SK-N-SH (cell line): ENCODE measurements around the gene SUSD3.

Source experiments
- RCOR1 ChIP-seq: fragments of 150-350 bp; IDR thresholded peaks from 2 replicates; pipeline ENCODE4 v1.6.1; 2017; ENCODE audit warnings: antibody characterized with exemption, low read length
- TF ChIP-seq, protein P1 (sequence below): fragments of 200-600 bp; sonication (generic); IDR thresholded peaks from 2 replicates; pipeline ENCODE4 v1.6.1; 2017; ENCODE audit warnings: antibody characterized with exemption, mild to moderate bottlenecking, moderate library complexity
- TF ChIP-seq, protein P2 (sequence below): IDR thresholded peaks from 2 replicates; pipeline ENCODE4; 2012

DNA sequence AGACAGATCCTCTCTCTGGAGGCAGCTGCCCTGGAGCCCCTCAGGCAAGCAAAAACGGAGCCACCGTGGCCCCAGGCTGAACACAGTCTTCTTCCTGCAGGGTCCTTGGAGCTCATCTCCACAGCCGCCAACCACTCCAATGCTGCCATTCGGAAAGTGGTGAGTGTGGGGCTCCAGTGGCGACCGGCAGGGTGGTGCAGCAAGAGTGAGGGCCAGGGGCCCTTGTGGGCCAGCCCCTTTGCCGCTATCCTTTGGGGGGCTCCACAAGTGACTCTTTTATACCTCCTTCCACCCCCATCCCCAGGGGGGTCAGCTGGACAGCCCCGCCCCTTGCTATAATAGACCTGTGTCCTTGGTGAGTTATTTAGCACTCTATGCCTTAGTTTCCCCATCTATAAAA, 47.4 kb upstream of the SUSD3 start:
- no peak for TF ChIP-seq RCOR1
- TF ChIP-seq, protein P1, sequence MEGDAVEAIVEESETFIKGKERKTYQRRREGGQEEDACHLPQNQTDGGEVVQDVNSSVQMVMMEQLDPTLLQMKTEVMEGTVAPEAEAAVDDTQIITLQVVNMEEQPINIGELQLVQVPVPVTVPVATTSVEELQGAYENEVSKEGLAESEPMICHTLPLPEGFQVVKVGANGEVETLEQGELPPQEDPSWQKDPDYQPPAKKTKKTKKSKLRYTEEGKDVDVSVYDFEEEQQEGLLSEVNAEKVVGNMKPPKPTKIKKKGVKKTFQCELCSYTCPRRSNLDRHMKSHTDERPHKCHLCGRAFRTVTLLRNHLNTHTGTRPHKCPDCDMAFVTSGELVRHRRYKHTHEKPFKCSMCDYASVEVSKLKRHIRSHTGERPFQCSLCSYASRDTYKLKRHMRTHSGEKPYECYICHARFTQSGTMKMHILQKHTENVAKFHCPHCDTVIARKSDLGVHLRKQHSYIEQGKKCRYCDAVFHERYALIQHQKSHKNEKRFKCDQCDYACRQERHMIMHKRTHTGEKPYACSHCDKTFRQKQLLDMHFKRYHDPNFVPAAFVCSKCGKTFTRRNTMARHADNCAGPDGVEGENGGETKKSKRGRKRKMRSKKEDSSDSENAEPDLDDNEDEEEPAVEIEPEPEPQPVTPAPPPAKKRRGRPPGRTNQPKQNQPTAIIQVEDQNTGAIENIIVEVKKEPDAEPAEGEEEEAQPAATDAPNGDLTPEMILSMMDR: no peak
- TF ChIP-seq, protein P2, sequence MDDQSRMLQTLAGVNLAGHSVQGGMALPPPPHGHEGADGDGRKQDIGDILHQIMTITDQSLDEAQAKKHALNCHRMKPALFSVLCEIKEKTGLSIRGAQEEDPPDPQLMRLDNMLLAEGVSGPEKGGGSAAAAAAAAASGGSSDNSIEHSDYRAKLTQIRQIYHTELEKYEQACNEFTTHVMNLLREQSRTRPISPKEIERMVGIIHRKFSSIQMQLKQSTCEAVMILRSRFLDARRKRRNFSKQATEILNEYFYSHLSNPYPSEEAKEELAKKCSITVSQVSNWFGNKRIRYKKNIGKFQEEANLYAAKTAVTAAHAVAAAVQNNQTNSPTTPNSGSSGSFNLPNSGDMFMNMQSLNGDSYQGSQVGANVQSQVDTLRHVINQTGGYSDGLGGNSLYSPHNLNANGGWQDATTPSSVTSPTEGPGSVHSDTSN: no peak
